SK-N-MC (cell line): ENCODE measurements around the gene APOM.
A peak's percentile ranks its signal among the peaks of the same experiment; 100 is the strongest.

Experiments
- DNase-seq: peaks from one replicate; pipeline ENCODE4 v3.0.0-alpha.2; 2011; ENCODE audit warnings: low read depth, low spot score
- H3K27ac ChIP-seq: fragments of 200-600 bp; sonication (generic); 2 replicates; pipeline ENCODE4 v1.5.1; 2016; ENCODE audit warnings: mixed run types
- H3K36me3 ChIP-seq: fragments of 200-600 bp; sonication (generic); 2 replicates; pipeline ENCODE4 v1.6.1; 2017; ENCODE audit warnings: antibody characterized with exemption, low read length, mixed read lengths; ENCODE audit not compliant: insufficient read depth
- H3K4me3 ChIP-seq: fragments of 200-600 bp; sonication (generic); 2 replicates; pipeline ENCODE4 v1.5.1; 2016
- H3K9ac ChIP-seq: fragments of 200-600 bp; sonication (generic); 2 replicates; pipeline ENCODE4 v1.8.0; 2017; ENCODE audit warnings: mixed run types, mixed read lengths; ENCODE audit not compliant: insufficient read length
- H3K9me3 ChIP-seq: fragments of 200-600 bp; sonication (generic); 2 replicates; pipeline ENCODE4 v1.6.1; 2017; ENCODE audit warnings: low read depth, mild to moderate bottlenecking, antibody characterized with exemption, low read length, moderate library complexity, mixed read lengths
- EZH2 ChIP-seq: fragments of 200-600 bp; sonication (generic); IDR thresholded peaks from one replicate; pipeline ENCODE4 v1.6.1; 2017; ENCODE audit warnings: antibody characterized with exemption
- FOXP2 ChIP-seq: optimal IDR thresholded peaks from 2 replicates; pipeline ENCODE3; 2011; ENCODE audit warnings: mild to moderate bottlenecking, moderate library complexity; ENCODE audit not compliant: insufficient read depth; ENCODE audit errors: extremely low read length, control extremely low read depth
- POLR2AphosphoS5 ChIP-seq: IDR thresholded peaks from 2 replicates; pipeline ENCODE4 v1.6.1; 2012; ENCODE audit warnings: mild to moderate bottlenecking, low read depth, low read length, borderline replicate concordance

Gene APOM

DNA sequence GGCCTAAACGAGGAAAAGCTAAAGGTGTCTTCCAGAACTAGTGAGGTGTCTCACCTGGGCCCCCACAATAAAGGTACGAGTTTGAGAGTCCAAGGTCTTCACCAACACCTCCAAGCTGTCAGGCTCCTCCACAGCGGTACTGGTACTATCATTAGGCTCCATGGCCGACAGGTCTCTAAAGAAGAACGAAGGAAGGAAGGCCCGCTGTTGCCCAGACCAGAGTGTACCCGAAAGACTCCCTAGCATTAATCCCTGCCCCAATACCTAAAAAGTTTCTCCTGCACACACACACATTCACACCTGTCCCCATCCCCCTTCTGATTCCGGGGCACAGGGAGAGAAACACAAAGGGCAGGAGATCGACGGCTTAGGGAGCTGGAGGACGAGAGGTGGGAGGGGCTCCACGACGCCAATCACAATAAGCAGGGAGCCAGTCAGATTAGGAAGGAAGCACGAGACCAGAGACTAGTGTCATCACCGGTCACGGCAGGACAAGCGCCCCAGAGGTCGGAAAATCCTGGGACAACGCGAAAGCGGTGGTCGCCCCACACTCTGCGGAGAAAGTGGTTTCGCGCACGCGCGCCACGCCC, 4.0 kb upstream of the APOM start:
- 0 out of 2 replicates have a peak overlapping the region, but pooled peaks have one; percentile 95 for H3K27ac ChIP-seq
- H3K9ac ChIP-seq = peak overlapping the region; percentile 84
- peaks cover 33% of the 10 kb centered on the region for H3K36me3 ChIP-seq
- DNase-seq = no peak
- TF ChIP-seq FOXP2 = no peak
- no peak for TF ChIP-seq EZH2
- TF ChIP-seq POLR2AphosphoS5 = no peak
- H3K4me3 ChIP-seq = peak overlapping the region; percentile 85
- H3K9me3 ChIP-seq = no peaks in the 10 kb centered on the region

DNA sequence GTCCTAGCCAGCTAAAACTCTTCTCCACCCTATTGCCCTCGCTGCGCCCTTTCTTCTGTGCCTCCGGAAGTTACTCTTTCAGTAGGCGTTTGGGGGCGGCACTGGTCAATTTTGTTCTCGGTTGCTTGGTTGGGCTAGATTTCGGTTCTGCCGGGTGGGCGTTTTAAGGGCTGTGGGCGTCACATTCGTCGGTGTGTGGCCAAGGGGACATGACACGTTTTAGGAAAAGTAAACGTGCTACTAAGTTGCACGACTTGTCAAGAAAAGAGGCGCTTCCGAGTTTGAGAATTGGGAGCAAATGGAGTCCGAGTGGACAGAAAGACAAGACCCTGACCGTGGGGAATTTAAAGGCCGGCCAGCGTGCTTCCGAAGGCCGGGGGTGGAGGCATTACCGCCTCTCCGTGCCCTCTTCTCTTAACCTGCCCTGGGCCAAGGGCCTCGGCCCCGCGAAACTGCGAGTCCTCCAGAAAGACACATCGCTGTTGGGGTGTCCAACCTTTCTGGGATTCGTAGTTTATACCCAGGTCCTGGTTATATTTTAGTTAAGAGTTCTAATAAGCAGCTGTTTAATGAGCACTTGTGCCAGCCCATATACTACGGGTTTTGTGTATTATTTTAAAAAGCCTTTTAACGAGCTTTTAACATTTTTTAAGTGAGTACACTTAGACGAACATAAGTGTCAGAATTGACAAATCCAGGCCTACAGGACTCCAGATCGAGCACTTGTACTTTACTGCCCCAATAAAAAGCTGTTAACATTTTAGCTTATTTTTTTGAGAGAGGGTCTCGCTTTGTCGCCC, 2.6 kb upstream of the APOM start:
- Histone ChIP-seq H3K27ac (peak overlapping the region; percentile 95), H3K36me3 (peaks cover 22% of the 10 kb centered on the region), H3K9me3 (no peaks in the 10 kb centered on the region), H3K4me3 (peak overlapping the region; percentile 85), H3K9ac (peak overlapping the region; percentile 84)
- no peak for TF ChIP-seq EZH2
- TF ChIP-seq FOXP2 = no peak
- TF ChIP-seq POLR2AphosphoS5 = peak; percentile 84
- DNase-seq = no peak

DNA sequence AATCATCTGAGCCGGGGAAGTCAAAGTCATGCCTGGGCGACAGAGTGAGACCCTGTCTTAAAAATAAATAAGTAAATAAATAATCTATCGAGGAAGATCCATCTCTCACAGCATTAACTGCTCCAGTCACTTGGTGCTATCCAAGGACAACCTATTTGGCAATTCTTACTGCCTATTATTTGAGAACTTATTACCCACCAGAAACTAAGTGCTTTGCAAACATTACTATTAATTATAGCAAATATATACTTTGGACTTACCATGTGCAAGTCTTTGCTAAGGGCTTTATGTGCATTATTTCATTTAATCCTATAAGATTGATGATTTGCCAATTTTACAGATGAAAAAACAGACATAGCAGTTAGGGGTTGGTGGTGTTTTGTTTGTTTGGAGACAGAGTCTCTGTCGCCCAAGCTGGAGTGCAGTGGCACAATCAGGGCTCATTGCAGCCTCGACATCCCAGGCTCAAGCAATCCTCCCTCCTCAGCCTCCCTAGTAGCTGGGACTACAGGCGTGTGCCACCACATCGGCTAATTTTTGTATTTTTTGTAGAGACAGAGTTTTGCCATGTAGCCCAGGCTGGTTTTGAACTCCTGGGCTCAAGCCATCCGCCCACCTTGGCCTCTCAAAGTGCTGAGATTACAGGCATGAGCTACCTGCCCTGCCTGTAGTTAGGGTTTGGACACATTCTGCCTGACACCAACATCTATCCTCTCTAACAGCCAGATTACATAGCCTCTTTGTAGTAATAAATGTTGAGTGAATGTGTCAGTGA, 933 bp upstream of the APOM start:
- H3K9ac ChIP-seq = no peak overlapping the region
- no peak overlapping the region for H3K27ac ChIP-seq
- no peaks in the 10 kb centered on the region for H3K9me3 ChIP-seq
- DNase-seq = no peak
- H3K4me3 ChIP-seq = no peak overlapping the region
- H3K36me3 ChIP-seq = peaks cover 7% of the 10 kb centered on the region; the same call in 1 of the 2 replicates
- no peak for TF ChIP-seq POLR2AphosphoS5
- TF ChIP-seq EZH2 = no peak
- no peak for TF ChIP-seq FOXP2

DNA sequence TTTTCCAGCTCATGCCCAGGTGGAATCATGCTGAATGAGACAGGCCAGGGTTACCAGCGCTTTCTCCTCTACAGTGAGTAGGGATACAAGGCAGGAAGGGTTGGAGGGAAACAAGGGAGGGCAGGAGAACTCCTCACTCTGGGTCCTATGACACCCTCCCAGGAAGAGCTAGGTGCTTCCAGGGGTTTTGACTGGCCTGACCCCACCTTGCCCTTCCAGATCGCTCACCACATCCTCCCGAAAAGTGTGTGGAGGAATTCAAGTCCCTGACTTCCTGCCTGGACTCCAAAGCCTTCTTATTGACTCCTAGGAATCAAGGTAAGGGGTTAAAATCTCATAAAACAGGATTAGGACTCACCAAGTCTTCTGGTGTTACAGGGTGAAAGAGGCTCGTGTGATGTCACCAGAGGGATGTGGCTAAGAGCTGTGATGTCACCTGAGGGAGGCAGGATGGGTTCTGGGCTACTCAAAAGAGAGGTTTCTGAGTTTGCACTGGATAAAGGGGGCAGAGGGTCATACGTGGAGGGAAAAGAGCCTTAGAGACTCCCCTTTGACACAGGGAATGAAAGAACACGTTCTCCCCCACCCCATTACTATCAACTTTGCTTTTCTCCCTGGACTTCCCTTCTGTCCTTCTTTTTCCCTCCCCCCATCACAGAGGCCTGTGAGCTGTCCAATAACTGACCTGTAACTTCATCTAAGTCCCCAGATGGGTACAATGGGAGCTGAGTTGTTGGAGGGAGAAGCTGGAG, 1.9 kb downstream of the APOM start:
- no peak overlapping the region for H3K27ac ChIP-seq
- no peak overlapping the region for H3K9ac ChIP-seq
- peaks cover 11% of the 10 kb centered on the region; the same call in 1 of the 2 replicates for H3K36me3 ChIP-seq
- H3K4me3 ChIP-seq = no peak overlapping the region
- no peak for TF ChIP-seq EZH2
- no peak for TF ChIP-seq POLR2AphosphoS5
- no peak for TF ChIP-seq FOXP2
- no peaks in the 10 kb centered on the region for H3K9me3 ChIP-seq
- no peak for DNase-seq

DNA sequence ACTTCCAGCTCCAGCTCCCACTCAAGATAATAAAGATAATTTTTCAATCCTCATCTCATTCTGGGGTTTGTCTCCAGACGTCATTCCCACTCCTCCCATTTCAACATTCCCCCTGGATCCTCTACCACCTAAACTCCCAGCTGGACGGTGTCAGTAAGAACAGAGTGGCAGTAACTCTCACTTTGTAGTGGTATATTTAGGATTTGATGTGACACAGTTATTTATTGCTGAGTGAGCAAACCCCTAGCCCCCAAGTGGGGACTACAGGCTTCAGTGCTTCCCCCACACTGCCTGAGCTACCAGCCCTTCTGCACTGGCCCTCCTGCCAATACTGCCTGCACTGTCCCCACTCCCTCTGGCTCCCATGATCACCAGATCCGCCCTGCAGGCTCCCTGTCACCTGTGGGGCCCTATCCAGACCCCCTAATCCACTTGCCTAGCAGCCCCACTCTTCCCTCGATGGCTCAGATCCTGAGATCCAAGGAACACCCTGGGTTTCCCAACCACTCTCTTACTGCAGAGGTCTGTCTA, 2.5 kb downstream of the APOM start:
- Histone ChIP-seq H3K36me3 (peaks cover 13% of the 10 kb centered on the region; the same call in 1 of the 2 replicates), H3K9me3 (no peaks in the 10 kb centered on the region), H3K27ac (no peak overlapping the region), H3K4me3 (no peak overlapping the region), H3K9ac (no peak overlapping the region)
- TF ChIP-seq FOXP2 (no peak), POLR2AphosphoS5 (no peak), EZH2 (no peak)
- no peak for DNase-seq

DNA sequence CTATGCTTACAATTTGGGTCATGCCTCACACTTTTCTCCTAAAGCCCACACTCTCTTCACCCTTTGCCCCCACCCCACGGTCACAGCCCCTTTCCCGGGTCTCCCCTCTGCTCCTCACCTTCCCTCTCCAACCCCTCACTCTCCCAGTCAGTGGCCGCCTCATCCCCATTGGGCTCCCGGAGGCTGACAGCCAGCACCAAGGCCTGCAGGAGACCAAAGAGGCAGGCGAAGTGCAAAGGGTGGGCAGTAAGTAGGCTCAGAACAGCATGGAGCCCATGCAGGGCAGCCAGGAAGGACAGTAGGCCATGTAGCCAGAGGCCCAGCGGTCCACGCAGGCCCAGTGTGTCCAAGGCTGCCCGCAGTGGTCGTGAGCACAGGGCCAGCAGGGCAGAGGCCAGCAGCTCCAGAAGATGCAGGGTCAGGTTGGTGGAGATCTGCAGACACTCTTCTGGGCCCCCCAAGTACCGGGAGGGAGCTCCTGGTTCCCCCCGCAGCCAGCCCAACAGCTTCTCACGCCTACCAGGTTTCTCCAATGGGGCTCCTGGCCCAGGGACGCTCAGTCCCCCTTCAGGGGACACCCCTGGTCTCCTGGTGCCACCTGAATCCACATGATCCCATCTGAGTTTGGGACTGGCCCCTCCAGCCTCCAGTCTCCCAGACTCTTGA, 3.4 kb downstream of the APOM start:
- Histone ChIP-seq H3K27ac (no peak overlapping the region), H3K4me3 (peak overlapping the region; percentile 98), H3K36me3 (peaks cover 20% of the 10 kb centered on the region), H3K9me3 (no peaks in the 10 kb centered on the region), H3K9ac (peak overlapping the region; percentile 93)
- no peak for DNase-seq
- TF ChIP-seq EZH2 (no peak), POLR2AphosphoS5 (no peak), FOXP2 (no peak)
